Neural progenitor cell (in vitro differentiated cells): Measurements from ENCODE around the gene DOCK6.

Source experiments
- EZH2phosphoT487 ChIP-seq: fragments of 200-600 bp; sonication (generic); IDR thresholded peaks from 2 replicates; pipeline ENCODE4 v1.6.1; 2017; ENCODE audit warnings: antibody characterized with exemption
- TF ChIP-seq, protein P1 (sequence below): fragments of 200-600 bp; sonication (generic); IDR thresholded peaks from 2 replicates; pipeline ENCODE4 v1.5.1; 2017; ENCODE audit warnings: antibody characterized with exemption, mild to moderate bottlenecking

GRCh38 chr19:11268783-11269267 lies 6.5 kb upstream of the DOCK6 start:
- TF ChIP-seq, protein P1, sequence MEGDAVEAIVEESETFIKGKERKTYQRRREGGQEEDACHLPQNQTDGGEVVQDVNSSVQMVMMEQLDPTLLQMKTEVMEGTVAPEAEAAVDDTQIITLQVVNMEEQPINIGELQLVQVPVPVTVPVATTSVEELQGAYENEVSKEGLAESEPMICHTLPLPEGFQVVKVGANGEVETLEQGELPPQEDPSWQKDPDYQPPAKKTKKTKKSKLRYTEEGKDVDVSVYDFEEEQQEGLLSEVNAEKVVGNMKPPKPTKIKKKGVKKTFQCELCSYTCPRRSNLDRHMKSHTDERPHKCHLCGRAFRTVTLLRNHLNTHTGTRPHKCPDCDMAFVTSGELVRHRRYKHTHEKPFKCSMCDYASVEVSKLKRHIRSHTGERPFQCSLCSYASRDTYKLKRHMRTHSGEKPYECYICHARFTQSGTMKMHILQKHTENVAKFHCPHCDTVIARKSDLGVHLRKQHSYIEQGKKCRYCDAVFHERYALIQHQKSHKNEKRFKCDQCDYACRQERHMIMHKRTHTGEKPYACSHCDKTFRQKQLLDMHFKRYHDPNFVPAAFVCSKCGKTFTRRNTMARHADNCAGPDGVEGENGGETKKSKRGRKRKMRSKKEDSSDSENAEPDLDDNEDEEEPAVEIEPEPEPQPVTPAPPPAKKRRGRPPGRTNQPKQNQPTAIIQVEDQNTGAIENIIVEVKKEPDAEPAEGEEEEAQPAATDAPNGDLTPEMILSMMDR = no peak
- no peak for TF ChIP-seq EZH2phosphoT487
